C4-2B (cell line): ENCODE measurements around the gene ABHD2.

Source experiments
- H3K27ac ChIP-seq: fragments of 450-650 bp; 2 replicates; pipeline ENCODE4 v1.5.1; 2017
- CTCF ChIP-seq: fragments of 450-650 bp; conservative IDR thresholded peaks from 2 replicates; pipeline ENCODE4 v1.5.1; 2017; ENCODE audit warnings: mild to moderate bottlenecking
- ZFX ChIP-seq: fragments of 450-650 bp; IDR thresholded peaks from 2 replicates; pipeline ENCODE4 v1.6.1; 2017

ABHD2 gene

GRCh38 chr15:89137926-89138325, 49.7 kb downstream of the ABHD2 start:
- TF ChIP-seq ZFX (peak; percentile 49; the same call in 1 of the 2 replicates), CTCF (no peak)
- H3K27ac ChIP-seq = peak overlapping the region; percentile 92

DNA sequence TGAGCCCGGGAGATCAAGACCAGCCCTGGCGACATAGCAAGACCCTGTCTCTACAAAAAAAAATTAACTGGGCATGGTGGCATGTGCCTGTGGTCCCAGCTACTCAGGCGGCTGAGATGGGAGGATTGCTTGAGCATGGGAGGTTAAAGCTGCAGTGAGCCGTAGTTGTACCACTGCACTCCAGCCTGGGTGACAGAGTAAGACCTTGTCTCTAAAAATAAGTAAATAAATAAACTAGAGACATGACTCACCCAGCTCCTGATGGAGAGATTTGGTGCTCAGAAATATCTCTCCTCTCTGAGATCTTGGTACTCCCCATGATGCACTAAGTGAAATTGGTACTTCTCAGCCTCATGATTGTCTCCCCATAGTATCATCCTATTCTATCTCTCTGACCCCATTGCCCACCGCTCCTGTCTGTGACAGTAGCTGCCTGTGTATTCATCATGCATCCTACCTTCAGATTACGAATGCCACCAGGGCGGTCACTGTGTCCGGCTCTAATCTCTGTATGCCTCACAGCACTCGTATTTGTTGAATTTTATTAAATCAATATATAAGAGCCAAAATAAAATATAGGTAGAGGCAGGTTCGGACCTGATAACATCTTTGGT, 50.9 kb downstream of the ABHD2 start:
- H3K27ac ChIP-seq = peak overlapping the region; percentile 92
- no peak for TF ChIP-seq CTCF
- TF ChIP-seq ZFX = no peak

DNA sequence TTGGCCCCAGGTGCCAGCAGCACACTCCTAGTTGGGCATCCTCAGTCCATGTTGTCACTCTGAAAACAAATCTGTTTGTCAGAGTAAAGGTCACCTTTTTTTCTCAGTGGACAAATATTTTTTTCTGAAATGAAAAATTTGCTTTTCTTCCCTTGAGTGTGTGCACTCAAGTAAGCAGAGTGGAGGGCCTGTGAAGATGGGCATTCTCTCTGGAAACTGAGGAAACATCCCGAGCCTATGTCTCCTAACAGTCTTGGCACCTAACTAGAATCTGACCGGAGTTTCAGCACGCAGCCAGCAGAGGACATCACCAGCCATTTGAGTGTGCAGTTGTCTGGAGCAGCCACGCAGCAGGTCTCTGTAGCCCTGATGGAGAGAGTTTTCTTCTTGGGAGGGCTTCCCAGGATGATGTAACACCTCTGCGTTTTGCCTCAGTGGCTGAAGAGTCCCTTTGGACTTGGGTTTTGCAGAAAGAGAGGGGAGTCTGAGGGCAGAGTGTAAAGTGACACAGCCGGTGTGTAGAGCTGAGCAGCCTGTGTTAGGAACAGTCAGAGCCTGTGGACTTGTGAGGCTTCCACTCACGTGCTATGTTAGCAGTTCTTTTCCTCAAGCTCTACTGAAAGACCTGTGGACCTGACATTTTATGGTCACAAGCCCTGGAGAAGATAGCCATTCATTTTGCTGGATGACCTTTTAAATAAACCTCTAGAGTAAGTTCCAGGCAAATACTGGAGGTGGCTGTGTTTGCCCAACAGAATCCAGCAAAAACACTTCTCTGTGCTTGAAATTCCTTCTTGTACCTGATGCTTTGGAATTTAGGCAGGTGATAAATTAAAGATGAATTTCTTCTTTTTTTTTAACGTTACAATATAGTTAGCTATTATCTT, 51.6 kb downstream of the ABHD2 start:
- H3K27ac ChIP-seq = peak overlapping the region; percentile 92

GRCh38 chr15:89140595-89140994, 52.3 kb downstream of the ABHD2 start:
- TF ChIP-seq CTCF (no peak), ZFX (no peak)
- peak overlapping the region; percentile 92 for H3K27ac ChIP-seq

More for the DNA sequence above, 51.6 kb downstream of the ABHD2 start:
- TF ChIP-seq CTCF (peak; percentile 52), ZFX (no peak)

- H3K27ac ChIP-seq = peak overlapping the region; percentile 92
These were observed 52.9 kb downstream of the ABHD2 start for GRCh38 chr15:89141159-89141558.

- peak overlapping the region; percentile 92 for H3K27ac ChIP-seq
- TF ChIP-seq ZFX (no peak), CTCF (no peak)
These were observed 53.6 kb downstream of the ABHD2 start for GRCh38 chr15:89141885-89142284.

DNA sequence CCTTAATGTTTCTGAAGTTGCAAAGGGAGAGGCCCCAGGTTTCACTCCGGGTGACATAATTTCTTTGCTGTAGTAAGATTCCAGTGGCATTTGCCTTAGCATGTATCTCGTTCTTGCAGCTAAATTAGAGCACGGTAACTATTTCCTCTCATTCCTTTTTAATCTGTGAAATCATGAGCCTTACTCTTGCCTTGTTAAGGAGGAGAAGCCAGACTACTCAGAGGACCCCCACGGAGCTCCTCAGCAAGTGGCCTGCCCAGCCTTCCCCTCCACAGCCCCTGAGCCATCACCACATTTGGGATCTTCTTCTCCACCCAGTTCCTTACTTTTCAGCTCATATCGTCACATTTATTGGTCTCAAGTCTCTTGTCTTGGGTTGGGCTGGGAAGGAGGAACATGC, 54.2 kb downstream of the ABHD2 start:
- H3K27ac ChIP-seq = peak overlapping the region; percentile 92
- TF ChIP-seq ZFX (no peak), CTCF (no peak)
